Neuronal stem cell (in vitro differentiated cells): ENCODE measurements around the gene DEGS2.
A peak's percentile ranks its signal among the peaks of the same experiment; 100 is the strongest.

Experiments
- DNase-seq: peaks from one replicate; pipeline ENCODE4 v3.0.0-alpha.2; 2013; ENCODE audit warnings: low spot score
- H2AFZ ChIP-seq: one replicate; pipeline ENCODE4 v1.6.1; 2013; ENCODE audit warnings: mild to moderate bottlenecking, low read length, inconsistent platforms
- H2AK5ac ChIP-seq: 2 replicates; pipeline ENCODE4 v1.6.1; 2013; ENCODE audit warnings: low read depth, mild to moderate bottlenecking, inconsistent platforms, low read length, moderate library complexity, mixed read lengths
- H2BK120ac ChIP-seq: 2 replicates; pipeline ENCODE4 v1.6.1; 2013; ENCODE audit warnings: low read depth, mild to moderate bottlenecking, inconsistent platforms, low read length, moderate library complexity, mixed read lengths
- H2BK12ac ChIP-seq: one replicate; pipeline ENCODE4 v1.6.1; 2013; ENCODE audit warnings: low read length, inconsistent platforms
- H2BK15ac ChIP-seq: 2 replicates; pipeline ENCODE4 v1.6.1; 2013; ENCODE audit warnings: mild to moderate bottlenecking, low read length, inconsistent platforms, mixed read lengths
- H2BK5ac ChIP-seq: one replicate; pipeline ENCODE4 v1.6.1; 2013; ENCODE audit warnings: inconsistent platforms, mild to moderate bottlenecking, low read length, moderate library complexity
- H3K14ac ChIP-seq: one replicate; pipeline ENCODE4 v1.6.1; 2013; ENCODE audit warnings: low read length, inconsistent platforms
- H3K18ac ChIP-seq: 2 replicates; pipeline ENCODE4 v1.6.1; 2013; ENCODE audit warnings: low read length, inconsistent platforms
- H3K23ac ChIP-seq: 2 replicates; pipeline ENCODE4 v1.6.1; 2013; ENCODE audit warnings: low read depth, mild to moderate bottlenecking, mixed read lengths, low read length, inconsistent platforms; ENCODE audit not compliant: poor library complexity
- H3K27ac ChIP-seq: replicated peaks from 3 replicates; pipeline ENCODE4 v1.5.1; 2013; ENCODE audit warnings: low read length, inconsistent platforms
- H3K27me3 ChIP-seq, 3 experiments: 2 replicates each; pipeline ENCODE4 v1.6.1; 2013; ENCODE audit warnings: low read length in 3 of 3, mild to moderate bottlenecking in 2 of 3, inconsistent platforms in 1 of 3, low read depth in 1 of 3, mixed read lengths in 1 of 3, moderate library complexity in 1 of 3; ENCODE audit not compliant: control insufficient read depth in 3 of 3, insufficient read depth in 3 of 3
- H3K36me3 ChIP-seq, 2 donors: replicated peaks in 1 of 2; 2 replicates each; pipeline ENCODE4 v1.6.1; 2013; ENCODE audit warnings: low read length in 2 of 2; ENCODE audit not compliant: control insufficient read depth in 2 of 2, insufficient read depth in 2 of 2
- H3K4ac ChIP-seq: 2 replicates; pipeline ENCODE4 v1.6.1; 2013; ENCODE audit warnings: inconsistent platforms, mild to moderate bottlenecking, low read length, moderate library complexity
- H3K4me1 ChIP-seq, 2 donors: 1 replicate in 1 of 2; 2 replicates in 1 of 2; pipeline ENCODE4 v1.6.1; 2013; ENCODE audit warnings: low read length in 2 of 2, low read depth in 1 of 2; ENCODE audit not compliant: control insufficient read depth in 2 of 2, insufficient read depth in 1 of 2
- H3K4me2 ChIP-seq: one replicate; pipeline ENCODE4 v1.6.1; 2013; ENCODE audit warnings: mild to moderate bottlenecking, low read length, inconsistent platforms; ENCODE audit not compliant: insufficient read depth, poor library complexity, severe bottlenecking
- H3K4me3 ChIP-seq, 2 donors: 2 replicates each; pipeline ENCODE4 v1.5.1; 2013; ENCODE audit warnings: low read length in 2 of 2, mild to moderate bottlenecking in 2 of 2, inconsistent platforms in 1 of 2, moderate library complexity in 1 of 2
- H3K79me1 ChIP-seq: one replicate; pipeline ENCODE4 v1.6.1; 2013; ENCODE audit warnings: low read depth, mild to moderate bottlenecking, inconsistent platforms, low read length, moderate library complexity
- H3K9ac ChIP-seq: one replicate; pipeline ENCODE4 v1.6.1; 2013; ENCODE audit warnings: mild to moderate bottlenecking, low read depth, low read length, inconsistent platforms; ENCODE audit not compliant: poor library complexity
- H3K9me3 ChIP-seq, 2 donors: replicated peaks in 1 of 2; 2 replicates each; pipeline versions ENCODE3 to v1.6.1; 2013; ENCODE audit warnings: low read length in 2 of 2, mild to moderate bottlenecking in 2 of 2, inconsistent platforms in 1 of 2, low read depth in 1 of 2, mixed read lengths in 1 of 2, moderate library complexity in 1 of 2; ENCODE audit not compliant: control insufficient read depth in 2 of 2, insufficient read depth in 1 of 2
- H4K8ac ChIP-seq: one replicate; pipeline ENCODE4 v1.6.1; 2013; ENCODE audit warnings: low read depth, mild to moderate bottlenecking, inconsistent platforms, low read length, moderate library complexity
- H4K91ac ChIP-seq: one replicate; pipeline ENCODE4 v1.6.1; 2013; ENCODE audit warnings: low read length, low read depth, mild to moderate bottlenecking, inconsistent platforms; ENCODE audit not compliant: poor library complexity
- WGBS, 2 donors: extraction: QIAGEN DNeasy Blood & Tissue Kit; methylation state at CpG; one replicate each; pipeline ENCODE4 v1.1.7; 2013; ENCODE audit warnings: missing lambda C conversion rate in 2 of 2, mixed read lengths in 1 of 2; ENCODE audit not compliant: insufficient read length in 2 of 2, insufficient replicate concordance in 1 of 2; ENCODE audit errors: extremely low coverage in 2 of 2; 5-methylcytosine and 5-hydroxymethylcytosine counted together

The DEGS2 gene

GRCh38 chr14:100111931-100112704 lies 47.3 kb downstream of the DEGS2 start:
- Histone ChIP-seq H3K4ac (no peak overlapping the region), H3K36me3 (peaks cover 3 to 23% of the 10 kb centered on the region in 2 donors), H3K23ac (no peak overlapping the region), H3K4me1 (peaks cover 0 to 15% of the 10 kb centered on the region in 2 donors), H2AFZ (no peak overlapping the region), H3K4me2 (no peak overlapping the region), H3K79me1 (no peaks in the 10 kb centered on the region), H3K14ac (no peak overlapping the region), H4K91ac (no peak overlapping the region), H3K27ac (no peak overlapping the region), H3K4me3 (no peak overlapping the region), H2BK5ac (no peak overlapping the region), H2AK5ac (no peak overlapping the region), H2BK12ac (no peak overlapping the region), H3K9me3 (no peaks in the 10 kb centered on the region), H2BK15ac (no peak overlapping the region), H3K27me3 (peaks cover 0 to 1% (median 0%) of the 10 kb centered on the region in 3 experiments), H3K18ac (no peak overlapping the region), H2BK120ac (no peak overlapping the region), H4K8ac (no peak overlapping the region), H3K9ac (no peak overlapping the region)
- no peak for DNase-seq
- no CpG with 5 or more reads among the region's 11 CpGs for WGBS, 2 donors

GRCh38 chr14:100110816-100111215 lies 48.6 kb downstream of the DEGS2 start:
- Histone ChIP-seq H3K4me2 (no peak overlapping the region), H3K4ac (no peak overlapping the region), H3K18ac (no peak overlapping the region), H3K23ac (no peak overlapping the region), H3K79me1 (peaks cover 3% of the 10 kb centered on the region), H3K14ac (no peak overlapping the region), H2BK120ac (no peak overlapping the region), H2AFZ (no peak overlapping the region), H3K9me3 (no peaks in the 10 kb centered on the region), H2BK12ac (no peak overlapping the region), H4K91ac (no peak overlapping the region), H2BK5ac (no peak overlapping the region), H3K36me3 (peaks cover 5 to 25% of the 10 kb centered on the region in 2 donors), H3K4me1 (peaks cover 0 to 11% of the 10 kb centered on the region in 2 donors), H3K4me3 (no peak overlapping the region), H4K8ac (no peak overlapping the region), H3K9ac (peak overlapping the region; percentile 54), H2BK15ac (no peak overlapping the region), H2AK5ac (no peak overlapping the region), H3K27me3 (peaks cover 0 to 1% (median 0%) of the 10 kb centered on the region in 3 experiments), H3K27ac (no peak overlapping the region)
- no peak for DNase-seq
- WGBS, 2 donors: no CpG with 5 or more reads among the region's 6 CpGs

- Histone ChIP-seq H3K18ac (no peak overlapping the region), H2AK5ac (no peak overlapping the region), H3K9me3 (no peaks in the 10 kb centered on the region), H3K27me3 (no peaks in the 10 kb centered on the region), H3K23ac (no peak overlapping the region), H3K27ac (no peak overlapping the region), H3K79me1 (peaks cover 5% of the 10 kb centered on the region), H2BK15ac (no peak overlapping the region), H2AFZ (no peak overlapping the region), H2BK120ac (no peak overlapping the region), H4K91ac (no peak overlapping the region), H3K36me3 (peaks cover 5 to 28% of the 10 kb centered on the region in 2 donors), H3K14ac (no peak overlapping the region), H2BK5ac (no peak overlapping the region), H4K8ac (no peak overlapping the region), H3K4me3 (no peak overlapping the region), H3K4me2 (no peak overlapping the region), H2BK12ac (peak overlapping the region; percentile 11), H3K4ac (no peak overlapping the region), H3K9ac (no peak overlapping the region), H3K4me1 (peaks cover 0 to 2% of the 10 kb centered on the region in 2 donors)
- DNase-seq: no peak
- WGBS, 2 donors: no CpG with 5 or more reads among the region's 9 CpGs
These were observed 49.9 kb downstream of the DEGS2 start for GRCh38 chr14:100109594-100109955.

GRCh38 chr14:100108840-100109593 lies 50.4 kb downstream of the DEGS2 start:
- Histone ChIP-seq H2BK120ac (no peak overlapping the region), H2AK5ac (no peak overlapping the region), H3K79me1 (peaks cover 5% of the 10 kb centered on the region), H2BK12ac (peak overlapping the region; percentile 11), H4K91ac (no peak overlapping the region), H3K9me3 (no peaks in the 10 kb centered on the region), H3K18ac (no peak overlapping the region), H3K4me1 (peaks cover 0 to 2% of the 10 kb centered on the region in 2 donors), H3K14ac (no peak overlapping the region), H3K27me3 (no peaks in the 10 kb centered on the region), H3K4me2 (no peak overlapping the region), H3K23ac (no peak overlapping the region), H3K4ac (no peak overlapping the region), H2AFZ (no peak overlapping the region), H3K4me3 (no peak overlapping the region), H2BK15ac (no peak overlapping the region), H3K27ac (no peak overlapping the region), H2BK5ac (no peak overlapping the region), H4K8ac (no peak overlapping the region), H3K36me3 (peaks cover 5 to 28% of the 10 kb centered on the region in 2 donors), H3K9ac (no peak overlapping the region)
- no peak for DNase-seq
- no CpG with 5 or more reads among the region's 10 CpGs for WGBS, 2 donors
